NOMO-1 treated with dmso at 0.1 percent for 144 hours (cell line): Measurements from ENCODE around the gene COL23A1.
A peak's percentile ranks its signal among the peaks of the same experiment; 100 is the strongest.

Experiments used
- DNase-seq: peaks from one replicate; lab custom pipeline; 2025; ENCODE audit not compliant: unreplicated experiment; lab: John Stamatoyannopoulos, UW

COL23A1 gene

DNA sequence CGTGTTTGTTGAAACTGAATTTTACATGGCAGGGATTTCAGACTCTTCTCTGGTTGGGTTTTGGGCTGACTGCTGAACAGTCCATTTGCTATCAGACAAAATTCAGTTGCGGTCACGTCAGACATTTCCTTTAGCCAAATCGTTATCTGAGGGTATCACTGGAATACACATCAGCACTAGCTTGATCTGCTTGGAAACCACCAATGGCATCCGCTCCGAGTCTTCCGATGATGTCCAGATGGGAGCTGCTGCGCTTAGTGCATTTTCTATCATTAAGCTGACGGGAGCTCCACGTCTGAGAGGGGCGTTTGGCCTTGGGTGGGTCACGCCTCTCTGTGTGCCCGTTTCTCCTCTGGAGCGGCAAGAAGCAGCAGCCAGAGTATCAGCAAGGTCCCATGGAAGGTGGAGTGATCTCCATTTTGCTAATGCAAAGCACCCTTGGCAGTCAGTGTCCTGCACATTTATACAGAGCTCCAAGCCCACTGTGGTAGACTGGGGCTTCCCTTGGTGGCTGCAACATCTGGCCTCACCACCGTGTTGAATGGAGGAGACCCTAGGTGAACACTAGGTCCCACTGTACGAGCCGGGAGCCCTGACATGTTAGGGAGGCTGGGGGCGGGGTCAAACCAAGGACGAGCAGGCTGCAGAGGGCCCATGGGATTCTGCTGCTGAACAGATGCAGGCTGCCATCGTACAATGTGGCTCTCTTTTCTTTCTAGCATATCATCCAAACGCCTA, 223.0 kb downstream of the COL23A1 start:
- DNase-seq, result no peak

DNA sequence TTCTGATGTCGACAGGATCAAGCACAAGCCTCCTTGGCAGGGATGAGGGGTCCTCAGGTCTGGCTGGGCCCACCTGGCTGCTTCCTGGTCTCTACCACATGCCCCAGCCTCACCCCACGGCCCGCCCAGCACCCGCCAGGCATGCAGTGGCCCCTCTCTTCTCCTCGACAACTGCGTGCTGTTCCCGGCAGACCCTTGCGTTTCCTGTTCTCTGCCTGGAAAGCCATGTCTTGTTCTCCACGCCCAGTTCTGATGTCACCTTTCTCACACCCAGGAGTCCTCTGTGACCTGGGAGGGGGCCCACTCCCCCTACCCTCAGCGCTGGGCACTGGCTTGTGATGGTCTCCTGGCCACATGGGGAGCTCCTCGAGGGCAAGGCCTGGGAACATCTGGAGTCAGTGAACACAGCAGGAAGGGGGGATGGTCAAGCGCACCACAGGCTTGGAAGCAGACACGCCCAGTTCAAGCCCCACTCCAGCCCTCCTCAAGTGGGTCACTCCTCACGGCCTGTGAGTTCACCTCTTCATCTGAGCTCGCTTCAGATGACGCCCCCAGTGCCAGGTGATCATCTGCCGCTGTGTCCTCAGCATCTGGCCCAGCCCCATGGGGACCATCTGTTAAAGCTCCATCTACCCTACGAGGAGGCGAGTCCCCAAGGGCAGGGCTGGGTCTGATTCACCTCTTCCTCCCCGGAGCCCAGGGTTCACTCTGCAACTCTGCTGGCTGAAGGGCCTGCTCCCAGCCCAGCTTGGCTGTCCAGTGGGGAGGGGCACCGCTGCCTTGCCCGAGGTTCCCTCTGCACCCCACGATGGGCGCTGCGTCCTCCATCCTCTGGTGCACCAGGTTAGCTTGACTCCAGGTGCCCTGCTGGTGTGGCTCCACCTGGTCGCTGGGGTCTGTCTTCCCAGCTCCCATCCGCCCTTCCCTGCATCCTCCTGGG, 224.4 kb downstream of the COL23A1 start:
- DNase-seq, result no peak

DNA sequence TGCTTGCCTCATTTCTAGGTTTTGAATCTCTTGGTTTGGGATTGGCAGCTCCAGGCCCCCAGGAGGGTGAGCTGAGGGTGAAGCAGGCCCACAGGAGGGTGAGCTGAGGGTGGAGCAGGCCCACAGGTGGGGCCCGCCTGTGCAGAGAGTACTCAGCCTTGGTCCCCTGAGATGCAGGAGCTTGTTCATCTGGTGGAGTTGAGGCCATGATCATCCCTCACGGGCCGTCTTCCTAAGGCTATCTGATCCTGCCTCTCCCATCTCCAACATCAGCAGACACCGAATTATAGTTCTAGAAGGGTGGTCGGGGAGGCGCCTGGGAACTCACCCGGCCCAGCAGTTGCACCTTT, 225.9 kb downstream of the COL23A1 start:
- no peak for DNase-seq

DNA sequence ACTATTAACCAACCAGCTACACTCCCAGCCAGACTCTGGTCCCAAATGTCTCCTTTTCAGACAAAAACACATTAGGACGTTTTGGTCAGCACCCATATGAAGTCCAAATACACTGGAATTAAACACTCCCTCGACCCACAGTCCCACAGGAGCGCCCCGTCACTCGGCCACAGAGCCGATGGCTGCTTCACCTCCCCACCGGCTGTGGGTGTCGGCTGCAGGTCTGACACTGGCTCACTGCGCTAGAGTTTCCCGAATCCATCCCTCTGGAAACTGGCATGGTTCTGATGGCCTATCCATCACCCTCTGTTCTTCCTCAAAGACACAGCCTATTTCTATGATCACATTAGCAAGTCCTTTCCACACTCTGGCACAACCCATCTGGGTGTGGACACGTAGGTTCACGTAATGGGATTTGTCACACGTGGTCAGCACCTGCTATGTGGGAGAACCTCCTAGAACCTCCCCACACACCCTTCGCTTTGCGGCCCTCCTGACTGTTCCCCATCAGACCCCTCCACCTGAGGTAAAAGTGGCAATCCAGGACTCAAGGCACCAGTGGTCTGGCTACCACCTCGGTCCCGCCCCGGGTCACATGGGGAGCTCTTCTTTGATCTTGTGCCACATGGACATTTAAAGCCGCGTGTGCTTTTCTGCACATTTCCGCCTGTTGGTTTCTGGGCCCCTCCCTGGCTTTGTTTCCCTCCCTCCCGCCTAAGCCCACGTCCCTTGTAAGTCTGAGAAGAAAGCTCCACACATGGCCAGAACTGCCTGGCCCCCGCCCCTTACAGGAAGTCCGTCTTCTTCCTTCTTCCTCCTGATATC, 226.5 kb downstream of the COL23A1 start:
- DNase-seq, result no peak

DNA sequence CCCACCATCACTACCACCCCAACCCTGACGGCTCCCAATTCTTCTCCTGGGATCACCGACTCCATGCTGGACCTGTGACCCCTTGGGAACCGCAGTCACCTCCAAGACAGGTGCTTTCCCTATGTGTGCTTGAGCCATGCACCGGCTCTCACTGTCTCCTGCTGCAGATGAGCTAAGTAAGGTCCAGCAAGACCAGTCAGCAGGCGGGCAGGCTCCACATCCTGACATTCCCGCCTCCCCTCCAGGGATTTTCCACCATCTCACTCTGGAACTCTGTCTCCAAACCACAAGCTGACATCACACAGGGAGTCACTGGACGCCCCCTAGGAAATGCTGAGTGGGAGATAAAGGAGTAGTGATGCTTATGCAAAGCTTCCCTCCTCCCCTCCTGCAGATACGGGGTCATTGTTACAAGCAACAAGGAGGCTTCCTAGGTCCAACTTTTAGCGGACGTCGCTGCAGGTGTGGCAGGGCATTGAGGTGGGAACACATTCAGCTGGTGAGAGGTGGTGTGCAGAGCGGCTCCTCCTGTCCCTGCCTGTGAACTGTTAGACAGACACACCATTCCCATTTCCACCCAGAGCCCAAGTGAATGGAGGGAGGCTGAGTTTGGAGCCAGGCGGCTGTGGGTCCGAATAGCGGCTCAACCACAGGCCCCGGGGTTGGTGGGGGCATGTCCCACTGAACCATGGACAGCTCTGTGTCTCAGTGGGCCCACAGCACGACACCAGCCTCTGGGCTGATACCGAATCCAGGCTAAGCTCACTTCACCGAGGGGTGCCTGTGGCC, 228.3 kb downstream of the COL23A1 start:
- no peak for DNase-seq

DNA sequence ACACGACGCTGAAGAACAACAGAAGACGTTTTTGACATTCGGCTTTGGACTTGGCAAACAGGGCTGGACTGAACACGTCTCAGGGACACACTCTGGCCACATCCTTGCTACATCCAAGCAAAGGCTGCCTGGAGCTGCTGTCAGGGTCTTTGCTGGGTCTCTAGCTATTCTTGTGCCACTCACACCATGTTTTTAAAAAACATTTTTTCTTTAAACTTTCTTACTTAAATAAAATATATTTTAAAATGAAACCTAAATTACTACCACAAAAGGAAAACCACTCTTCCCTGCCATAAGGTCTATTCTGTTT, 229.3 kb downstream of the COL23A1 start:
- DNase-seq, result no peak

DNA sequence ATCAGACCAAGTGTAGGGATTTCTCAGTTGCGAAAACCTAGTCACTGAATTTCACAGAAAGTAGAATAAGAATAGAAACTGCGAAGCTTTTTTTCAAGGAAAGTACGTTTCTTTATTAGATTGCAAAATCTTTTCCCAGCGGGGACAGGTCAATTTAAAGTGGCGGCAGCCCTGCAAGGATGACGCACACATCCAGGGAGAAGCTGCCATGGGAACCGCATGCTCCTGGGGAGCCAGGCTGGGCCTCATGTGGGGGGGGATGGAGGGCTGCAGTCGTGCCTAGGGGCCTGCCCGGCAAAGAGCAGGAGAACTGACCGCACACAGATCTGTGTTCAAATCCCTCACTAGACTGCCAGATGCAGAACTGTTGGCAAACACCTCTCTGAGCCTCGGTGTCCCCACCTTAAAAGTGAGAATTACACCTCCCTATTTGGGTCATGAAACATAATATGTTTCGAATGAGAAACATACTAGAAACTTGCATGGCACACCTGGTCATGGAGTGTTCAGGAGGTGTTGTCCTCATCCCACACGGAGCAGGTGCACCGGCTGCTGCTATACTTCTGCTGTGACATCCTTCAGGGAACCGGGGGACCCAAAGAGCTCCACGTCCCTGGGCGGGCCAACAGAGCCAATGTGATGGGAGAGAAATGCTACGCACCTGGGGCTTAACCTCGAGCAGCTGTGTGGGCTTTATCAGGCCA, 229.8 kb downstream of the COL23A1 start:
- no peak for DNase-seq

DNA sequence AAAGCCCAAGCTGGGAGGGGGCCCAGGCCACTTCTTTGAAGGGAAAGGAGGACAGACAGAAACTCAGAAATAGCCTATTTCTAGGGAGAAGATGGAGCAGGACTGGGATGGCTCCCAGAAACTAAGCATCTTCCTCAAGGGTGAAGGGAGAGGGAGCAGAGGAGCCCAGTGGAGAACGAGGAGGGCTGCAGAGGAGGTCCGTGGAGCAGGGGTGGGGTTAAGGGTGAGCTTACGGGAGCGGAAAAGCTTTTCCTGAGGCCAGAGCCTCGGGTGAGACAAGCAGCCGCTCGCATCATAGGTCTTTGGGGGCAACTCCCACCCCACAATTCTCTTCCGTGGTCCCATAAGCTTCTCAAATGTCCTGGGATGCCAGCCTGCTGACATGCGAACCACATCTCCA, 230.5 kb downstream of the COL23A1 start:
- DNase-seq, result no peak

DNA sequence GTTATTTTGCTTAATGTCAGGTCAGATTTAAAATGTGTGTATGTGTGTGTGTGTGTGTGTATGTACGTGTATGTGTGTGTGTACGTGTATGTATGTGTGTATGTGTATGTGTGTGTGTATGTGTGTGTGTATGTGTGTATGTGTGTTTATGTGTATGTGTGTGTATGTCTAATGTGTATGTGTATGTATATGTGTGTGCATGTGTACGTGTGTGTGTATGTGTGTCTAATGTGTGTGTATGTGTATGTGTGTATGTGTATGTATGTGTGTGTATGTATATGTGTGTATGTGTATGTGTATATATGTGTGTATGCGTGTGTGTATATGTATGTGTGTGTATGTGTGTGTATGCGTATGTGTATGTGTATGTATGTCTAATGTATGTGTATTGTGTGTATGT, 232.5 kb downstream of the COL23A1 start:
- DNase-seq, result no peak

DNA sequence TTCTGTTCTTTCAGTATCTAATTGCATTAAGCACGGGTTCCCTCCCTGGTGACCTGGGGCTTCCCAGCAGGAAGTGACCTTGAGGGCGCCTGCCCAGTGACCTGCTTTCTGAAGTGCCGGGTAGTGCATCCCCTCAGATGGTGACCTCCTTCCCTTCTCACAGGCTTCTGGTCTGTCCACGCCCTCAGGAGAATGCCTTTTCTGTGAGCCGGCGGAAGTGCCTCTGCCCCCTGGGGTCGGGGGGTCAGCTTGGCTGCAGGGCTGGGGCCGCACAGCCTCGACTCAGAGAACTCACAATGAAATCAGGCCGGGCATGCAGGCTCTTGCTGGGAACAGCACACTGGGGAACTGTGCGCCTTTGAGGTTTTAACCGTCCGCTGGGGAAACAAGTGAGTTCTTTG, 233.1 kb downstream of the COL23A1 start:
- DNase-seq, result no peak

DNA sequence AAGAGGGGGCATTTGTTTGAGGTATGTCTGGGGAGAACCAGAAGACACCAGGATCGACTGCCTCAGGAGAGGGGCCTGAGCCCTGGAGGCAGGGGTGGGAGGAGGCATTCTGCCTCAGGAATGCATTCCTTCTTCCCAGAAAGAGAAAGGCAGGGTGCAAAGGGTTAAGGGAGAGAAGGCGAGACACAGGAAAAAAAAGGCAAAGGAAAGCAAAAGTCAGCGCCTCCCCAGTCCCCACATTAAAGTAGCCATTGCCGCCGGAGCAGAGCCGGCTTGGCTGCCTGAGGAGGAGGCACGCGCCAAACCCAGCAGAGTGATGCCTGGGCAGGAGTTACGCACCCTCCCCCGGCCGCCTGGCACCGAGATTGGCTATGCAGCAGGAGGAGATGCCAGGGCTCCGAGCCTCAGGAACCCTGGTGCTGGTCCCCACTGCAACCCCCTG, 233.7 kb downstream of the COL23A1 start:
- no peak for DNase-seq

DNA sequence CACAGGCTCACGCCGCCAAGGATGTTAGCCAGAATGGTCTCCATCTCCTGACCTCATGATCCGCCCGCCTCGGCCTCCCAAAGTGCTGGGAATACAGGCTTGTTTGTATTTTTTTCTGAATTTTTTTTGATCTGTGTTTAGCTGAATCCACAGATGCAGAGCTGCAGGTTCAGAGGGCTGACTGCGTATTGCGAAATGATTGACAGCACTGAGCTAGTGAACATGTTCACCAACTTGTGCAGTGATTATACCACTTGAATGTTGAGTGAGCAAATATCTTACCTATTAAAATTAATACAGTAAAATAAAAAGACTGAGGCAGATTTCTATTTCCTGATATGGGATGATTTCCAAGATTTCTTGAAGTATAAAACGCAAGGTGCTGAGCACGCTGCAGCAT, 234.5 kb downstream of the COL23A1 start:
- no peak for DNase-seq

DNA sequence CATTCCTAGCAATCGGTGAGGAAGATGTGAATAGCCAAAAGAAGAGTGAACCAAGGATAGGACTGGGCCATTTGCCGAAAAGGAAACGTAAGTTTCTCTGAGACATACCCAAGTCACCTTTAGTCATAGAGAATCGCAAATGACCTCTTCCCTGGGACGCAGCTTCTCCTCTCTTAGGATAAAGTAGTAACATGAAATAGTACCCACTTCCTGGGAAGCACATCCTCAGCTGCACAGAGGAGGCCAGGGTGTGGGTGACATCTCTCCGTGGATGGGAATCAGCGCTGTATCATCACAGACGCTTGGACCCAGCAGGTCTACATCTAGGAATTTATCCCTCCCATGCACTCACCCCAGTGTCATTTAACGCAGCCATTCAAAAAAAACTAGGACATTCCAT, 236.7 kb downstream of the COL23A1 start:
- no peak for DNase-seq

DNA sequence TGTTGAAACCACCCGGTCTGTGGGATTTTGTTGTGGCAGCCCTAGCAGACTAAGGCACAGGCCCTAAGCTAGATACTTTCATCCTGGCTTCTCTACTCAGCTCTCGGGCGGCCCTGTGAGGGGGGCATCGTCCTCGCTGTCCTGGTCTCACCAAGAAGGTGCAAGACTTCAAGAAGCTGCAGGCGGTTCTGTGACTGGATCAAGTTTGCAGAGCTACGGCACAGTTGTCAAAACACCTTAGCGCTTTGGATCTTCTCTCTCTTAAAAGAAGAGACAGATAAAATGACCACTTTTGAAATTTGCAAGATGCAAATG, 238.2 kb downstream of the COL23A1 start:
- DNase-seq, result no peak

DNA sequence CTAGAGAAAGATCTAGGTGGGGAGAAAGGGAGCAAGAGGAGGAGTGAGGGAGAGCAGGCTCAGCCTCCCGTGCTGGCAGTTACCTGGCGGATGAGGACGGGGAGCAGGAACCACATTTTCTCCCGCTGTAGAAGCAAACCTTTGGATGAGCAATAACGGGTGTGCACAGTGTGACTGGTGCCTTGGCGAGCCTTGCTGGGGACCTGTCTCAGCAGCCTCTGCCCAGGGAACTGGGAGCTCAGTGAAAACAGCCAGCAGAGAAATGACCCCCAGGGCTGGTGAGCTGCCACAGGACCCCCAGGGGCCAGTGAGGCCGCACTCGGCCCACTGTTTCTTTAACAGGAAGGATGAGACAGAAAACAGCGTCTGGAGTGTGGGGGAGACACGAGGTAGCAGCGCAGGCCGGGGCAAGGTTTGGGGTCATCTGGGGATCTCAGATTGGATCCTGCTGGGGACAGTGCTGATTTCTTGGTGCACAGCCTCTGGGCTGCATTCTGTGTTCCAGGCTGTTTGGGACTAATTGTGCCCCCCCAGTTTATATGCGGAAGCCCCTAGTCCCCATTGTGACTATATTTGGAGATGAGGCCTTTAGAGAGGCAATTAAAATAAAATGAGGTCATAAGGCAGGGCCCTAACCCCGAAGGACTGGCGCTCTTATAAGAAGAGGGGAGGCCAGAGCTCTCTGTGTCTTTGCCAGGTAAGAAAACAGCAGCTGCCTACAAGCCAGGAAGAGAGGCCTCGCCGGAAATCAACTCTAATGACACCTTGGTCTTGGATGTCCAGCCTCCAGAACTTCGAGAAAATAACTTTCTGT, 238.8 kb downstream of the COL23A1 start:
- DNase-seq, result no peak

DNA sequence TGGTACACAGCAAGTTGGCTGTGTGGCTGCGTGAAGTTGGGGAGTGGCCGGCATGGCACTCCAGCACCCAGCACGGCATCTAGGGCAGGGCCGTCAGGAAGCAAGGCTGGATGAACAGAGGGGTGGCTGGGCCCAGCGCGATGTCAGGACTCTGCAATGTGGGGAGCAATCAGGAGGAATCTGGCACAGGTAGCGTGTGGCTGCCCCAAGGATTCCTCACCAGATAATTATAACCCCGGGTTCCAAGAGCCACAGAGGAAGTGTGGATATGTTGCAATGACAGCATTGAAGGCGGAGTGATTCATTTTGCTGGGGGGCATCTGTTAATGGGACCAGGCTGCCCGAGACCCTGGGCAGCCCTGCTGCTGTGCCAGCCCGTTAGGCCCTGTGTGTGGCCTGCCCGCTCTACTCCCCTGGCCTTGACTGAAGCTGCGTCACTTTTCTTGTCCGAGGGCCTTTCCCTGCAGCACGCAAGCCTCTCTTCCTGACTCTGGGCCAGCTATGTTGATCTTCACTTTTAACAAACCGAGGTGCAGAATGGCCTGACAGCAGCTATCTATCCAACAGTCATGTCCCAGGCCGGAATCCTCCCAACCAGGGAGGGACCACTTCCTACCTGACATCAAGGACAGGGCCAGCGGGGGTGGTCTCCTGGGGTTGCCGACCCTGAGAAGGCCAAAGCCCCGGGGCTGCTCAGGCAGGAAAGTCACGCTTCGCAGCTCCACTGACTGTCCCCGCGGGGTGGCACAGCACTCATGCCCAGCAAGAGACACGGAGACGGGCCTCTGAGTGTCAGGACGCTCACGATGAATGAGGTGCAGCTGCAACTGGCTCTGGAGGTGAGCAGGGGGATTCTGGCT, 239.6 kb downstream of the COL23A1 start:
- DNase-seq, result peak; percentile 37

DNA sequence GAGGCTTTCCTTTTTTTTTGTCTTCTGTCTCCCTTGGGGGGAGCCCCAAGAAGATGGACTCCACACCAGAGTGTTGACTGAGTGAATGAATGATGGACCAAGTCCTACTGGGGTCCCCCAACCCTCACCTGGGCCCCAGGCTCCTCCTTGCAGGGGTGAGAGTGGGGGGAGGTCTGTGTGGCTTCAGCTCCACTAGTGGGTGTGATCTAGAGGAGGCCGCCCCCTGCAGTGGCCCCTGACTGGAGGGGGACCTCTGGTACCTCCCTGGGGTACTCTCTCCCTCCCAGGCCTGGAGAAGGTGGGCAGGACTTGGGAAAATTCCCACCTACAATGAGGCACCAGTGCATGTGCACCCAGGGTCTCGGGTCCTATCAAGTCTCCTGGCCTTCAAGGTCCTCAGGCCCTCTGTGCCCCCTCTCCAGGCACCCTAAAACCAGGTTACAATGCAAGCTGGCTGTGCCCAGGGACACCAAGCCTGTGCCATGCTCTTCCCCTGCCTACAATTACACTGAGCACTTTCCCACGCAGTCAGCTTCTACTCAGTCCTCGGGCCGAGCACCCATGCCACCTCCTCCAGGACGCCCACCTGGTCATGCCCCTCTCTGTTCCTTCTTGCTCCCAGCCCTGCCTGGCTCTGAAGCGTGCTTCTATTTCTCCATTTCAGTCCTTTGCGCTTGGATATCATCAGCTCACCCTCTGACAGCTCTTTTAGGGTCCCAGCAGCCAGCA, 240.4 kb downstream of the COL23A1 start:
- DNase-seq, result no peak

DNA sequence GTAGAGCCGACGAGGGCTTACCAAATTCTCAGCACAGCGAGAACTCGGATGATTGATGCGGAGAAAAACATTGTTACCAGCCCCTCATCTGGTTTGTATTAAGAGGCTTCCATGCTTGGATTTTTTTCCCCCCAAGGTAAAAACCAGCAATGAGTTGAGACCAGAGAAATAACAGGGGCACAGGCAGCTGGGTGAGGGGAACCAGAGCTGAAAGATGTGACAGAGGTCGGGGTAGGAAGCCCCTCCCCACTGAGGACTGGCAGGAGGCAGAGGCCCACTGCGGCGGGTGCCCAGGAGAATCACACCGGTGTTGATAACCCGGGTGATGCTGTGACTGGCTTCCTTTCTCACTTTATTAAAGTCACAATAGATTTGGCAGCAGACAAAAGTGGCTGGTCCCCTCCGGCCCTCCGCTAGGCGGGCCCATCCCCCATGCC, 241.1 kb downstream of the COL23A1 start:
- no peak for DNase-seq
